DOHH2 (cell line): Measurements from ENCODE around the gene SYK.

Experiments
- H3F3A ChIP-seq: fragments of 200-600 bp; sonication (generic), shearing (Covaris generic); 2 replicates; pipeline ENCODE4 v1.6.0; 2016; ENCODE audit warnings: antibody characterized with exemption, mild to moderate bottlenecking; ENCODE audit not compliant: control insufficient read depth, insufficient read depth
- H3K27ac ChIP-seq: fragments of 200-600 bp; sonication (generic); 2 replicates; pipeline ENCODE4 v1.5.1; 2014; ENCODE audit warnings: low read depth, mild to moderate bottlenecking, low read length, moderate library complexity
- H3K27me3 ChIP-seq: fragments of 200-600 bp; sonication (generic); 2 replicates; pipeline ENCODE4 v1.6.1; 2014; ENCODE audit warnings: mild to moderate bottlenecking, low read length, mixed read lengths; ENCODE audit not compliant: control insufficient read depth
- H3K36me3 ChIP-seq: fragments of 200-600 bp; sonication (generic); 2 replicates; pipeline ENCODE4 v1.6.1; 2014; ENCODE audit warnings: mild to moderate bottlenecking, low read length, moderate library complexity, mixed read lengths; ENCODE audit not compliant: control insufficient read depth
- H3K4me1 ChIP-seq: fragments of 200-600 bp; sonication (generic); 2 replicates; pipeline ENCODE4 v1.6.1; 2014; ENCODE audit warnings: mild to moderate bottlenecking, low read length, mixed read lengths; ENCODE audit not compliant: control insufficient read depth
- H3K4me2 ChIP-seq: fragments of 200-600 bp; sonication (generic); 2 replicates; pipeline ENCODE4 v1.6.0; 2014; ENCODE audit warnings: mild to moderate bottlenecking, low read length, moderate library complexity
- H3K4me3 ChIP-seq: fragments of 200-600 bp; sonication (generic); 2 replicates; pipeline ENCODE4 v1.5.1; 2014; ENCODE audit warnings: mild to moderate bottlenecking, low read length, mixed read lengths
- H3K79me2 ChIP-seq: fragments of 200-600 bp; sonication (generic); 2 replicates; pipeline ENCODE4 v1.6.1; 2014; ENCODE audit warnings: mild to moderate bottlenecking, low read length, mixed read lengths; ENCODE audit not compliant: control insufficient read depth
- H3K9me2 ChIP-seq: fragments of 200-600 bp; sonication (generic); replicated peaks from 2 replicates; pipeline ENCODE4 v1.6.1; 2014; ENCODE audit warnings: mild to moderate bottlenecking, low read length, mixed read lengths; ENCODE audit not compliant: control insufficient read depth
- H3K9me3 ChIP-seq: fragments of 200-600 bp; sonication (generic); 2 replicates; pipeline ENCODE4 v1.6.1; 2014; ENCODE audit warnings: antibody characterized with exemption, low read length, mixed read lengths; ENCODE audit not compliant: control insufficient read depth, insufficient read depth
- H4K20me1 ChIP-seq: fragments of 200-600 bp; sonication (generic); 2 replicates; pipeline ENCODE4 v1.6.0; 2014; ENCODE audit warnings: low read depth, mild to moderate bottlenecking, antibody characterized with exemption, low read length, moderate library complexity; ENCODE audit not compliant: control insufficient read depth, insufficient read depth
- CTCF ChIP-seq: fragments of 200-600 bp; sonication (generic); IDR thresholded peaks from one replicate; pipeline ENCODE4 v1.5.1; 2014; ENCODE audit warnings: antibody characterized with exemption, mild to moderate bottlenecking, low read depth, low read length; ENCODE audit not compliant: poor library complexity, severe bottlenecking
- EZH2phosphoT487 ChIP-seq: fragments of 200-600 bp; sonication (generic); IDR thresholded peaks from 2 replicates; pipeline ENCODE4 v1.6.1; 2017; ENCODE audit warnings: borderline replicate concordance, mild to moderate bottlenecking, antibody characterized with exemption, low read length, moderate library complexity, mixed read lengths

SYK gene

DNA sequence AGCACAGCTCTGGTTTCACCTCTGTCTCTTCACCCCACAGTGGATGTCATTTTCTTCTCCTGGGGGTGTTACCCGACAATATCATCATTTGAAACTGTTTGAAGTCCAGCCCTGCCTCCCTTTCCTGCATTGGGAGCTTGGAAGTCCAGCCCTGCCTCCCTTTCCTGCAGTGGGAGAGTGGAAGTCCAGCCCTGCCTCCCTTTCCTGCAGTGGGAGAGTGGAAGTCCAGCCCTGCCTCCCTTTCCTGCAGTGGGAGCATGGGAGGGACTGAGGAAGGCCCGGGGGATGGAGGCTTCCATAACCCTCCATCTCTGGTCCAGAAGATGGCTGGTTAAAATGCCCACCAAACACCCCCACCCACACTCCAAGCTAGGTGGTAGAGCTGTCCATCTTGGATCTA, 59.8 kb downstream of the SYK start:
- Histone ChIP-seq H3K27me3 (no peaks in the 10 kb centered on the region), H3F3A (peaks cover 9% of the 10 kb centered on the region), H3K4me3 (no peak overlapping the region), H3K9me2 (no peaks in the 10 kb centered on the region), H3K4me1 (no peaks in the 10 kb centered on the region), H3K27ac (no peak overlapping the region), H3K9me3 (no peaks in the 10 kb centered on the region), H4K20me1 (no peaks in the 10 kb centered on the region), H3K36me3 (peaks cover 97% of the 10 kb centered on the region), H3K4me2 (no peak overlapping the region), H3K79me2 (peaks cover 20% of the 10 kb centered on the region)
- no peak for TF ChIP-seq CTCF
- no peak for TF ChIP-seq EZH2phosphoT487

DNA sequence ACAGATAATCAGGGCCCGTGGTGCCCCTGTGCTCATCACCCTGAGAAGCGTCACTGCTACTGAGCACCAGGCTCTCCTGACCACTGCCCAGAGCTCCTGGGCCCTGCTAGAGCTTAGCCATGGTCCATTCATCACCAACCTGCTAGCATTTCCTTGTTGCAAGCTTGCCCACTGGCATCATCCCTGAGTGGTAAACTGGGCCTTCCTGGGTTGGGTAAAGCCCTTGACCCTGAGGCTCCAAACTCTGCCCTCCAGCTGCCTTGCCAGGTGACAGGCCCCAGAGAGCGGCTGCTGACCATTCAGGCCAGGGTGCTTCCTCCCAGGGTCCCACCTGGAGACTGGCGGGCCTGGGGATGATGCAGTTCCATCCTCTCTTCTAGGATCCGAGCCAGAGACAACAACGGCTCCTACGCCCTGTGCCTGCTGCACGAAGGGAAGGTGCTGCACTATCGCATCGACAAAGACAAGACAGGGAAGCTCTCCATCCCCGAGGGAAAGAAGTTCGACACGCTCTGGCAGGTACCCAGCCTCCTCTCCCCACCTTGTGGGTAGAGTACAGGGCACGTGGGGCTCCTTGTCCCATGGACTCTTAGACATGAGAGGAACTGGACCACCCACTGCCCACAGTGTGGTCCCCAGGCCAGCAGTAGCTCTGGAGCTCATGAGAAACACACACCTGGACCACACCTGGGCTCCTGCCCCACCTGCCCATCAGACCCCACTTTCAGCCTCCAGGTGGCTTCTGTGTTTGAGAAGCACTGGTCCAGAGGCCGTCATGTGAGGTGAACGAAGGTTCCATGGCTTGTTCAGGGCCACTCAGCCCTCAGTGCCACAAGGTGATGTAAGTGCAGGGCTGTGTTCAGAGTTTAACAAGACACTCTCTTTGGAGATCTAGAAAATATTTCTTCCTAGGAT, 60.5 kb downstream of the SYK start:
- H4K20me1 ChIP-seq: no peaks in the 10 kb centered on the region
- no peak overlapping the region for H3K27ac ChIP-seq
- H3K36me3 ChIP-seq: peaks cover 97% of the 10 kb centered on the region
- no peaks in the 10 kb centered on the region for H3K27me3 ChIP-seq
- peaks cover 15% of the 10 kb centered on the region for H3K79me2 ChIP-seq
- H3K4me3 ChIP-seq: no peak overlapping the region
- H3K4me2 ChIP-seq: no peak overlapping the region
- no peaks in the 10 kb centered on the region for H3K9me2 ChIP-seq
- TF ChIP-seq EZH2phosphoT487: no peak
- H3F3A ChIP-seq: peaks cover 15% of the 10 kb centered on the region
- no peaks in the 10 kb centered on the region for H3K9me3 ChIP-seq
- no peaks in the 10 kb centered on the region for H3K4me1 ChIP-seq

GRCh38 chr9:90864779-90865178, 63.2 kb downstream of the SYK start:
- Histone ChIP-seq H3K4me2 (no peak overlapping the region), H3K27me3 (no peaks in the 10 kb centered on the region), H3K27ac (no peak overlapping the region)

More at GRCh38 chr9:90864779-90865178, 63.2 kb downstream of the SYK start:
- H3F3A ChIP-seq: peaks cover 38% of the 10 kb centered on the region
- H3K4me3 ChIP-seq: no peak overlapping the region
- TF ChIP-seq EZH2phosphoT487 (no peak), CTCF (no peak)
- no peaks in the 10 kb centered on the region for H3K79me2 ChIP-seq
- H3K9me2 ChIP-seq: no peaks in the 10 kb centered on the region
- H4K20me1 ChIP-seq: no peaks in the 10 kb centered on the region
- H3K9me3 ChIP-seq: no peaks in the 10 kb centered on the region
- H3K4me1 ChIP-seq: no peaks in the 10 kb centered on the region
- peaks cover 93% of the 10 kb centered on the region for H3K36me3 ChIP-seq
